Thymus (tissue), 11 donors: ENCODE data around the gene STX11. TPM values are rescaled to one million over a fixed set of nuclear protein-coding genes. Genes with fewer than 3 reads are reported as not detected.
A peak's percentile ranks its signal among the peaks of the same experiment; 100 is the strongest.

Experiments used
- DNase-seq, 9 donors: peaks; one replicate each; pipeline ENCODE4 v3.0.0-alpha.2; 2013; ENCODE audit warnings: low spot score in 9 of 9, low read depth in 6 of 9, missing footprints in 1 of 9
- H3K27ac ChIP-seq, 2 donors: one replicate each; pipeline ENCODE4 v1.5.1; 2013; ENCODE audit warnings: control low read depth in 1 of 2, low read depth in 1 of 2, low read length in 1 of 2, mild to moderate bottlenecking in 1 of 2, moderate library complexity in 1 of 2
- H3K27me3 ChIP-seq, 2 donors: one replicate each; pipeline ENCODE4 v1.5.1; 2013; ENCODE audit warnings: low read length in 1 of 2; ENCODE audit not compliant: control insufficient read depth in 2 of 2, insufficient read depth in 1 of 2
- H3K36me3 ChIP-seq, 2 donors: one replicate each; pipeline ENCODE4 v1.5.1; 2013; ENCODE audit warnings: low read length in 1 of 2, mild to moderate bottlenecking in 1 of 2, moderate library complexity in 1 of 2; ENCODE audit not compliant: control insufficient read depth in 2 of 2, insufficient read depth in 2 of 2
- H3K4me1 ChIP-seq, 2 donors: one replicate each; pipeline ENCODE4 v1.5.1; 2013; ENCODE audit warnings: low read length in 2 of 2; ENCODE audit not compliant: control insufficient read depth in 2 of 2, insufficient read depth in 2 of 2
- H3K4me3 ChIP-seq, 2 donors: one replicate each; pipeline ENCODE4 v1.5.1; 2013; ENCODE audit warnings: low read length in 2 of 2, control low read depth in 1 of 2, mild to moderate bottlenecking in 1 of 2
- H3K9me3 ChIP-seq, 2 donors: one replicate each; pipeline ENCODE4 v1.5.1; 2013; ENCODE audit warnings: low read length in 1 of 2, mild to moderate bottlenecking in 1 of 2; ENCODE audit not compliant: control insufficient read depth in 2 of 2, insufficient read depth in 1 of 2
- WGBS: extraction: QIAGEN DNeasy Blood & Tissue Kit; methylation state at CpG from one replicate; pipeline ENCODE4 v1.1.7; 2013; 5-methylcytosine and 5-hydroxymethylcytosine counted together
- polyA plus RNA-seq: library from polyadenylated mRNA; stranded (reverse); fragments of 200-250 nt; gene quantifications from one replicate; pipeline ENCODE4 v1.2.3, GENCODE V29; 2013
- total RNA-seq: library from RNA; stranded (reverse); fragments of 120-200 nt; gene quantifications from one replicate; pipeline ENCODE4 v1.2.4, GENCODE V29; 2013
- donor health status: healthy.

Gene STX11
- total and polyA plus RNA-seq, 2 donors, result 3.2 to 9.6 TPM

GRCh38 chr6:144217264-144217663, 66.9 kb downstream of the STX11 start:
- no peaks in the 10 kb centered on the region for H3K36me3 ChIP-seq
- no peak overlapping the region for H3K4me3 ChIP-seq
- no peaks in the 10 kb centered on the region for H3K27me3 ChIP-seq
- peaks cover 6 to 11% of the 10 kb centered on the region in 2 donors for H3K4me1 ChIP-seq
- WGBS, result 93% methylated on average over 11 of the region's 11 CpGs
- H3K9me3 ChIP-seq, result peaks cover 0 to 22% of the 10 kb centered on the region in 2 donors
- DNase-seq, result no peak
- H3K27ac ChIP-seq, result peak overlapping the region in 1 of 2 donors; percentile 96

GRCh38 chr6:144217797-144218196, 67.5 kb downstream of the STX11 start:
- peaks cover 6 to 11% of the 10 kb centered on the region in 2 donors for H3K4me1 ChIP-seq

GRCh38 chr6:144219056-144219685, 68.9 kb downstream of the STX11 start:
- Histone ChIP-seq H3K27ac (no peak overlapping the region), H3K4me1 (peaks cover 6 to 11% of the 10 kb centered on the region in 2 donors), H3K27me3 (no peaks in the 10 kb centered on the region), H3K36me3 (no peaks in the 10 kb centered on the region), H3K4me3 (no peak overlapping the region), H3K9me3 (peaks cover 0 to 22% of the 10 kb centered on the region in 2 donors)
- WGBS, result 68% methylated on average over 3 of the region's 3 CpGs
- DNase-seq, result peak in 6 of 9 donors; percentile 9 to 57 (median 27)

More at GRCh38 chr6:144217797-144218196, 67.5 kb downstream of the STX11 start:
- peaks cover 0 to 22% of the 10 kb centered on the region in 2 donors for H3K9me3 ChIP-seq
- no peaks in the 10 kb centered on the region for H3K36me3 ChIP-seq
- no peak overlapping the region for H3K27ac ChIP-seq
- no peaks in the 10 kb centered on the region for H3K27me3 ChIP-seq
- H3K4me3 ChIP-seq, result no peak overlapping the region
- no peak for DNase-seq

GRCh38 chr6:144220031-144220790, 69.9 kb downstream of the STX11 start:
- Histone ChIP-seq H3K36me3 (no peaks in the 10 kb centered on the region), H3K4me3 (no peak overlapping the region), H3K9me3 (peaks cover 0 to 15% of the 10 kb centered on the region in 2 donors), H3K27ac (no peak overlapping the region), H3K27me3 (no peaks in the 10 kb centered on the region), H3K4me1 (peaks cover 4 to 8% of the 10 kb centered on the region in 2 donors)
- no peak for DNase-seq
- 98% methylated on average over 5 of the region's 5 CpGs for WGBS

GRCh38 chr6:144223686-144224085, 73.4 kb downstream of the STX11 start:
- DNase-seq, result no peak
- WGBS, result 98% methylated on average over 2 of the region's 2 CpGs
- no peaks in the 10 kb centered on the region for H3K4me1 ChIP-seq
- no peaks in the 10 kb centered on the region for H3K36me3 ChIP-seq
- no peaks in the 10 kb centered on the region for H3K9me3 ChIP-seq
- no peaks in the 10 kb centered on the region for H3K27me3 ChIP-seq
- H3K27ac ChIP-seq, result no peak overlapping the region
- H3K4me3 ChIP-seq, result no peak overlapping the region

- Histone ChIP-seq H3K4me3 (no peak overlapping the region), H3K27me3 (no peaks in the 10 kb centered on the region), H3K4me1 (no peaks in the 10 kb centered on the region), H3K9me3 (no peaks in the 10 kb centered on the region), H3K36me3 (no peaks in the 10 kb centered on the region), H3K27ac (no peak overlapping the region)
- DNase-seq, result no peak
- WGBS, result 97% methylated on average over 3 of the region's 3 CpGs
Measured at GRCh38 chr6:144231721-144232120, 81.4 kb downstream of the STX11 start.

- H3K4me1 ChIP-seq, result no peaks in the 10 kb centered on the region
- WGBS, result 91% methylated on average over 4 of the region's 4 CpGs
- no peak overlapping the region for H3K4me3 ChIP-seq
- no peak for DNase-seq
- H3K36me3 ChIP-seq, result no peaks in the 10 kb centered on the region
- H3K27me3 ChIP-seq, result no peaks in the 10 kb centered on the region
- no peak overlapping the region for H3K27ac ChIP-seq
- H3K9me3 ChIP-seq, result no peaks in the 10 kb centered on the region
Measured at GRCh38 chr6:144232176-144232831, 82.0 kb downstream of the STX11 start.

GRCh38 chr6:144232832-144233230, 82.5 kb downstream of the STX11 start:
- no peak for DNase-seq
- WGBS, result 94% methylated on average over 2 of the region's 2 CpGs
- no peak overlapping the region for H3K27ac ChIP-seq
- H3K9me3 ChIP-seq, result no peaks in the 10 kb centered on the region
- no peaks in the 10 kb centered on the region for H3K4me1 ChIP-seq
- H3K36me3 ChIP-seq, result no peaks in the 10 kb centered on the region
- no peaks in the 10 kb centered on the region for H3K27me3 ChIP-seq
- no peak overlapping the region for H3K4me3 ChIP-seq

- no peak for DNase-seq
- Histone ChIP-seq H3K36me3 (no peaks in the 10 kb centered on the region), H3K9me3 (no peaks in the 10 kb centered on the region), H3K27me3 (no peaks in the 10 kb centered on the region), H3K27ac (no peak overlapping the region), H3K4me3 (no peak overlapping the region), H3K4me1 (no peaks in the 10 kb centered on the region)
- 96% methylated on average over 3 of the region's 3 CpGs for WGBS
Measured at GRCh38 chr6:144234399-144234798, 84.1 kb downstream of the STX11 start.
